CD4-positive, alpha-beta memory T cell (primary cell): Measurements from ENCODE around the gene C1R. TPM values are rescaled to one million over a fixed set of nuclear protein-coding genes. Genes with fewer than 3 reads are reported as not detected.

Experiments
- CTCF ChIA-PET: fragments of 350-600 bp; sonication (Branson Sonifier 250); formaldehyde crosslinking; loops from one replicate; lab custom pipeline; 2021; ENCODE audit warnings: inconsistent platforms; ENCODE audit not compliant: partially characterized antibody; lab: Charles Lee
- POLR2A ChIA-PET: fragments of 350-600 bp; sonication (Branson Sonifier 250); formaldehyde crosslinking; loops from one replicate; lab custom pipeline; 2021; ENCODE audit not compliant: partially characterized antibody; lab: Charles Lee
- DNase-seq, 5 donors: peaks; one replicate each; pipeline versions ENCODE4 v3.0.0 to v3.0.0-alpha.2; 2020 to 2022; ENCODE audit warnings: mixed read lengths in 1 of 5
- H3K27ac ChIP-seq: one replicate; pipeline ENCODE4 v1.7.0; 2013; ENCODE audit warnings: low read depth, low read length
- H3K27me3 ChIP-seq: 2 replicates; pipeline ENCODE4 v1.7.0; 2013; ENCODE audit warnings: mild to moderate bottlenecking, low read length, moderate library complexity; ENCODE audit not compliant: insufficient read depth
- H3K36me3 ChIP-seq: 2 replicates; pipeline ENCODE4 v1.7.0; 2013; ENCODE audit warnings: mild to moderate bottlenecking, low read length, moderate library complexity; ENCODE audit not compliant: insufficient read depth
- H3K4me1 ChIP-seq: 2 replicates; pipeline ENCODE4 v1.7.0; 2013; ENCODE audit warnings: mild to moderate bottlenecking, low read length, moderate library complexity; ENCODE audit not compliant: insufficient read depth
- H3K4me3 ChIP-seq, 2 donors: one replicate each; pipeline ENCODE4 v1.7.0; 2013; ENCODE audit warnings: low read length in 2 of 2, mild to moderate bottlenecking in 1 of 2
- H3K9me3 ChIP-seq, 2 donors: one replicate each; pipeline ENCODE4 v1.7.0; 2013; ENCODE audit warnings: low read length in 2 of 2, control low read depth in 1 of 2; ENCODE audit not compliant: control insufficient read depth in 1 of 2
- H3K27ac Mint-ChIP-seq, 7 donors: one replicate each; pipeline ENCODE4 v1.8.0; 2020 to 2021; ENCODE audit warnings: mixed read lengths in 7 of 7, mild to moderate bottlenecking in 6 of 7, inconsistent platforms in 3 of 7, moderate library complexity in 3 of 7
- H3K27me3 Mint-ChIP-seq, 2 donors: one replicate each; pipeline ENCODE4 v1.8.0; 2020 to 2021; ENCODE audit warnings: mixed read lengths in 2 of 2
- H3K36me3 Mint-ChIP-seq, 2 donors: one replicate each; pipeline ENCODE4 v1.8.0; 2020 to 2021; ENCODE audit warnings: mixed read lengths in 2 of 2, inconsistent platforms in 1 of 2, mild to moderate bottlenecking in 1 of 2
- H3K4me1 Mint-ChIP-seq, 4 donors: one replicate each; pipeline ENCODE4 v1.8.0; 2020 to 2021; ENCODE audit warnings: mixed read lengths in 4 of 4, mild to moderate bottlenecking in 1 of 4
- H3K4me3 Mint-ChIP-seq, 8 donors: one replicate each; pipeline ENCODE4 v1.8.0; 2020 to 2021; ENCODE audit warnings: mixed read lengths in 8 of 8, mild to moderate bottlenecking in 7 of 8, moderate library complexity in 6 of 8, inconsistent platforms in 3 of 8
- H3K9me3 Mint-ChIP-seq, 8 donors: one replicate each; pipeline ENCODE4 v1.8.0; 2020 to 2021; ENCODE audit warnings: mixed read lengths in 8 of 8, mild to moderate bottlenecking in 5 of 8, inconsistent platforms in 3 of 8, moderate library complexity in 1 of 8
- intact Hi-C: fragments of 100-400 bp; cut with micrococcal nuclease; formaldehyde crosslinking; loops from one replicate; pipeline ENCODE4 v1.15.1; 2023
- polyA plus RNA-seq, 2 donors: library from polyadenylated mRNA; unstranded; fragments of 300-500 nt; fragmentation: Illumina TruSeq; gene quantifications; one replicate each; pipeline ENCODE4 v1.2.3, GENCODE V29; 2021
- total RNA-seq, 2 experiments: library from RNA; stranded (reverse); gene quantifications; one replicate each; pipeline ENCODE4 v1.2.3, GENCODE V29; 2021

Gene C1R
- total and polyA plus RNA-seq, 4 experiments from 2014 or later = 0.44 to 2.3 (median 0.69) TPM

GRCh38 chr12:7093892-7094291 is 1.6 kb upstream of the C1R start:
- intact Hi-C loops = loop anchor here (5.0 kb wide), 1 partner anchor 77 kb away; the partner anchor contains the start of gene LPCAT3

GRCh38 chr12:7093486-7093885 is 1.2 kb upstream of the C1R start:
- DNase-seq = no peak
- Mint-ChIP-seq H3K9me3 (peaks cover 0 to 1% (median 0%) of the 10 kb centered on the region in 8 donors), H3K27ac (peak overlapping the region in 1 of 7 donors; percentile 65), H3K36me3 (peaks cover 3 to 6% of the 10 kb centered on the region in 2 donors), H3K4me1 (peaks cover 6 to 12% (median 8%) of the 10 kb centered on the region in 4 donors), H3K4me3 (no peak overlapping the region), H3K27me3 (no peaks in the 10 kb centered on the region)
- Histone ChIP-seq H3K4me3 (no peak overlapping the region), H3K36me3 (no peaks in the 10 kb centered on the region), H3K27me3 (no peaks in the 10 kb centered on the region), H3K27ac (no peak overlapping the region), H3K9me3 (no peaks in the 10 kb centered on the region), H3K4me1 (peaks cover 15% of the 10 kb centered on the region)
- POLR2A ChIA-PET = interaction anchor here (0.8 to 2.3 kb wide), 5 partner anchors 9 to 220 kb away, joined by 3 to 7 read pairs (median 3); partner anchors contain the start of genes C12orf57, RNU7-1 and SPSB2
- CTCF ChIA-PET = interaction anchor here (1.0 to 2.7 kb wide), 9 partner anchors 12 to 224 kb away, joined by 3 to 26 read pairs (median 6); partner anchors contain the start of genes C1RL and TPI1
- intact Hi-C loops = loop anchor here (5.0 kb wide), 1 partner anchor 76 kb away; the partner anchor contains the start of gene LPCAT3

More at GRCh38 chr12:7093892-7094291, 1.6 kb upstream of the C1R start:
- Mint-ChIP-seq H3K36me3 (peaks cover 4 to 9% of the 10 kb centered on the region in 2 donors), H3K27me3 (no peaks in the 10 kb centered on the region), H3K4me1 (peaks cover 6 to 12% (median 8%) of the 10 kb centered on the region in 4 donors), H3K27ac (peak overlapping the region in 2 of 7 donors; percentile 61 to 65), H3K9me3 (peaks cover 0 to 1% (median 0%) of the 10 kb centered on the region in 8 donors), H3K4me3 (no peak overlapping the region)
- CTCF ChIA-PET = interaction anchor here (1.0 to 2.7 kb wide), 8 partner anchors 14 to 225 kb away, joined by 3 to 26 read pairs (median 8); partner anchors contain the start of genes C1RL and TPI1
- Histone ChIP-seq H3K9me3 (no peaks in the 10 kb centered on the region), H3K27me3 (no peaks in the 10 kb centered on the region), H3K4me1 (peaks cover 15% of the 10 kb centered on the region), H3K27ac (no peak overlapping the region), H3K4me3 (no peak overlapping the region), H3K36me3 (no peaks in the 10 kb centered on the region)
- no peak for DNase-seq
- POLR2A ChIA-PET = interaction anchor here (0.8 to 2.3 kb wide), 5 partner anchors 9 to 221 kb away, joined by 3 to 7 read pairs (median 3); partner anchors contain the start of genes C12orf57, RNU7-1 and SPSB2

DNA sequence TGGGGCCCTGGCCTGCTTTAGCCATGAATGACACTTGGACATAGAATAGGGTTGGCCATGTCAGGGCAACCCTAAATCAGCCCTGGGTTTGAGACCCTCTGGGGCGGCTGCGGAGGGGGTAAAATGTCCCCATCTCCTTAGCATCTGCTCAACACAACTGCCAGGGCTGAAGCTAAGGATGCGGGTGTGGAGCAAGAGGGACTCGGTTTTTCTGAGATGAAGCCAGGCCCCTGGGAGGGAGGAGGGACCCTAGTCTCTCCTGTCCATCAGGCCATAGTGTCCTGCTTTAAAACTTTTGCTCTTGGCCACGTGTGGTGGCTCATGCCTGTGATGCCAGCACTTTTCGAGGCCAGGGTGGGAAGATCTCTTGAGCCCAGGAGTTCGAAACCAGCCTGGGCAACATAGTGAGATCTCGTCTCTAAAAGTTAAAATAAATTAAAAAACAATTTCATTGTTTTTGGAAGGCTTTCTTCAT is 778 bp upstream of the C1R start:
- H3K36me3 Mint-ChIP-seq = peaks cover 0 to 3% of the 10 kb centered on the region in 2 donors
- peak overlapping the region in 2 of 8 donors; percentile 38 to 43 for H3K4me3 Mint-ChIP-seq
- no peak for DNase-seq
- Histone ChIP-seq H3K27me3 (no peaks in the 10 kb centered on the region), H3K9me3 (no peaks in the 10 kb centered on the region), H3K4me3 (no peak overlapping the region), H3K4me1 (peaks cover 15% of the 10 kb centered on the region), H3K36me3 (no peaks in the 10 kb centered on the region), H3K27ac (no peak overlapping the region)
- POLR2A ChIA-PET = interaction anchor here (1.0 to 2.3 kb wide), 3 partner anchors 15 to 220 kb away, joined by 3 to 7 read pairs (median 6); partner anchors contain the start of genes C12orf57, RNU7-1 and SPSB2
- CTCF ChIA-PET = interaction anchor here (0.8 to 2.7 kb wide), 12 partner anchors 10 to 224 kb away, joined by 3 to 26 read pairs (median 3); partner anchors contain the start of genes C1RL, RNU7-1 and TPI1
- peaks cover 6 to 12% (median 8%) of the 10 kb centered on the region in 4 donors for H3K4me1 Mint-ChIP-seq
- peaks cover 0 to 1% (median 0%) of the 10 kb centered on the region in 8 donors for H3K9me3 Mint-ChIP-seq
- peak overlapping the region in 1 of 7 donors; percentile 57 for H3K27ac Mint-ChIP-seq
- intact Hi-C loops = loop anchor here (1.0 to 5.0 kb wide), 4 partner anchors 76 to 224 kb away; partner anchors contain the start of genes C12orf57 and LPCAT3
- H3K27me3 Mint-ChIP-seq = no peaks in the 10 kb centered on the region

DNA sequence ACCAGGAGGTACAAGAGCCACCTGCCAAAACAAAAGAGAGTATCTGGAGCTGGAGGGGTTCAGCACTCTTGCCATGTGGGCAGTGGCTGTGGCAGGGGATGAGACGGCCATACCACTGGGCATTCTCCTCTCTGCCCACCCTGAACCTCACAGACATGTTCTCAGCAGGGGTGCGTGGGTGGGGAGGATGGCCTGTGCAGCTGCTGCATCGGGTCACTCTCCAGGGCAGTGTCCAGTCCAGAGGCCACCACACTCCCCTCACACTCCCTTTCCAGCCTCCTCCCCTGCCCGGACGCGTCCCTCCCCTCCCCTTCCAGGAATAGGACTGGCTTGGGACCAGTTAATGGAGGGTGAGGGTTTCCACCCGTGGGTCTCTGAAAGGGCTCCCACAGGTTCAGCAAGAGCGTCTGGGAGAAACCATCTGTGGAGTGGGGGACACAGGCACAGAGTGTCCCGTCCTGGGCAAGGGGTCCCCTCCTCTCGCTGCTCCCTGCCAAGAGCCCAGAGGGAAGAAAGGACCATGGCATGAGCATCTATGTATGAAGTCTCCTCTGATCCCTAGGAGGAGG is 501 bp downstream of the C1R start:
- ChIA-PET POLR2A (interaction anchor here (1.2 to 2.3 kb wide), 2 partner anchors 16 to 224 kb away, joined by 3 to 6 read pairs; partner anchors contain the start of gene TPI1), CTCF (interaction anchor here (0.9 to 5.3 kb wide), 13 partner anchors 11 to 168 kb away, joined by 3 to 29 read pairs (median 3); partner anchors contain the start of genes C12orf57, C1RL and RNU7-1)
- peaks cover 6 to 12% (median 8%) of the 10 kb centered on the region in 4 donors for H3K4me1 Mint-ChIP-seq
- peaks cover 0 to 1% (median 0%) of the 10 kb centered on the region in 8 donors for H3K9me3 Mint-ChIP-seq
- Histone ChIP-seq H3K4me3 (peak overlapping the region in 1 of 2 donors; percentile 56), H3K9me3 (no peaks in the 10 kb centered on the region), H3K36me3 (no peaks in the 10 kb centered on the region), H3K27ac (peak overlapping the region; percentile 44), H3K4me1 (peaks cover 15% of the 10 kb centered on the region), H3K27me3 (no peaks in the 10 kb centered on the region)
- DNase-seq = no peak
- intact Hi-C loops = loop anchor here (1.0 to 5.0 kb wide), 4 partner anchors 74 to 222 kb away; partner anchors contain the start of genes C12orf57 and LPCAT3
- H3K4me3 Mint-ChIP-seq = peak overlapping the region; percentile 70 to 90 (median 86)
- H3K36me3 Mint-ChIP-seq = peaks cover 0 to 3% of the 10 kb centered on the region in 2 donors
- H3K27ac Mint-ChIP-seq = peak overlapping the region in 4 of 7 donors; percentile 57 to 89 (median 86)
- no peaks in the 10 kb centered on the region for H3K27me3 Mint-ChIP-seq

DNA sequence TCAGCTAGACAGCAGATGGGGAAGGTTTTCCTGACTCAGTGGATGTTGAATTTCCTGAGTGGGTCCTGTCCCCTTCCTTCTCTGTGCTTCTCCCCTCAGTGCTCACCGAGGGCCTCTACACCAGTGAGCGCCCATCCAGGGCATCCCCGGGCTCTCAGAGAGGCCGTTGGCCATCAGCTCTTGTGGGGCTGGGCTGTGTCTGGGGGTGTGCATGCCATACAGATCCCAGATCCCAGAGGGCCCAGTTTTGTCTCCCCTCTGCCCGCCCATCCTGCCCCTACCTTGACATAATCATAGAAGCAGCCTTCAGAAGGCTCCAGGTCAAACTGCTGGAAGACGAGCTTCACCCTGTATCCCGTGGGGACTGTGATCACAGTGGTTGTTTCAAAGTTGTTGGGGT is 1.1 kb downstream of the C1R start:
- no peak for DNase-seq
- Mint-ChIP-seq H3K4me1 (peaks cover 6 to 12% (median 8%) of the 10 kb centered on the region in 4 donors), H3K27ac (peak overlapping the region in 1 of 7 donors; percentile 81), H3K4me3 (peak overlapping the region in 2 of 8 donors; percentile 17 to 21), H3K27me3 (no peaks in the 10 kb centered on the region), H3K36me3 (peaks cover 0 to 3% of the 10 kb centered on the region in 2 donors), H3K9me3 (peaks cover 0 to 1% (median 0%) of the 10 kb centered on the region in 8 donors)
- H3K4me3 ChIP-seq = no peak overlapping the region
- H3K36me3 ChIP-seq = no peaks in the 10 kb centered on the region
- no peaks in the 10 kb centered on the region for H3K9me3 ChIP-seq
- H3K27me3 ChIP-seq = no peaks in the 10 kb centered on the region
- peaks cover 15% of the 10 kb centered on the region for H3K4me1 ChIP-seq
- CTCF ChIA-PET = interaction anchor here (0.9 to 5.3 kb wide), 10 partner anchors 11 to 167 kb away, joined by 3 to 29 read pairs (median 3); partner anchors contain the start of genes C12orf57, C1RL and RNU7-1
- POLR2A ChIA-PET = interaction anchor here (1.2 kb wide), 1 partner anchor 224 kb away, joined by 3 read pairs; the partner anchor contains the start of gene TPI1
- intact Hi-C loops = loop anchor here (5.0 kb wide), 1 partner anchor 74 kb away; the partner anchor contains the start of gene LPCAT3
- no peak overlapping the region for H3K27ac ChIP-seq

DNA sequence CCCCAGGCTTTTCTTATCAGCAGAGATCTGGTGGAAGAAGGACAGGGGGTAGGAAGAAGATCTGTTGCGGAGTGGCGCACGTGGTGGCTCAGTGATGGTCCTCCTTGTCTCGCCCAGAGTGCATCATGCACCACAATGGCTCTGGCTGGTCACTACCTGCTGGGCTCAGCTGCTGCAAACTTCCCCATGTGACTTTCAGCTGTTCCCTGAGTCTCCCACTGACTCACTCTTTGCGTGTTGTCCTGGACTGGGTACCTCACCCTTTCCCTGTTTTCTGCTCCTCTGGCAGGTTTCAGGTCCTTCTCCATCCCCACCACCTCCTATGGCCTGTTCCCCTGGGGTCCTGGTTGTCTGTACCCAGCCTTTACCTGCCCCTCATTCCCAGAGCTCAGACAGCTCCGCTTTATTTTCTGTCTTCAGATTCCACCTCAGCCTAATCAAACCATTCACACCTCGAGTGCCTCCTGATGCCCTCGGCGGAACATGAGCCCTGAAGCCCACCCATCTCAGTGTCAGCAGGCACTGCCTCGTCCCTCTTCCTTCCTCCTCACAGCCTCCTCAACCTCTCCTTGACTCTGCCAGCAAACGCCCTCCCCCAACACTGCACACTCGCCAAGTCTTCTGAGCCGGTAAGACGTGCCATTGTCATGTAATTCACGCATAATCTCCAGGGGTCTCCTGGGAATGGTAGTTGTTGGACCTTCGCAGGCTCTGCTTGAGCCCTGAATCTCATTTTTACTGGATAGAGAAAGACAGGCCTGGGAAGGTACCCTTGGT is 1.8 kb downstream of the C1R start:
- POLR2A ChIA-PET = interaction anchor here (1.2 kb wide), 2 partner anchors 146 to 223 kb away, joined by 3 to 4 read pairs; partner anchors contain the start of gene TPI1
- peaks cover 6 to 12% (median 8%) of the 10 kb centered on the region in 4 donors for H3K4me1 Mint-ChIP-seq
- no peak for DNase-seq
- no peaks in the 10 kb centered on the region for H3K27me3 ChIP-seq
- no peaks in the 10 kb centered on the region for H3K36me3 ChIP-seq
- peaks cover 0 to 3% of the 10 kb centered on the region in 2 donors for H3K36me3 Mint-ChIP-seq
- CTCF ChIA-PET = interaction anchor here (1.0 to 5.3 kb wide), 7 partner anchors 12 to 167 kb away, joined by 3 to 29 read pairs (median 5); partner anchors contain the start of genes C12orf57, C1RL and RNU7-1
- H3K4me1 ChIP-seq = peaks cover 15% of the 10 kb centered on the region
- no peaks in the 10 kb centered on the region for H3K27me3 Mint-ChIP-seq
- peak overlapping the region in 1 of 7 donors; percentile 88 for H3K27ac Mint-ChIP-seq
- peaks cover 0 to 1% (median 0%) of the 10 kb centered on the region in 8 donors for H3K9me3 Mint-ChIP-seq
- no peaks in the 10 kb centered on the region for H3K9me3 ChIP-seq
- H3K27ac ChIP-seq = no peak overlapping the region
- intact Hi-C loops = loop anchor here (5.0 kb wide), 1 partner anchor 73 kb away; the partner anchor contains the start of gene LPCAT3
- H3K4me3 Mint-ChIP-seq = peak overlapping the region in 1 of 8 donors; percentile 20
- H3K4me3 ChIP-seq = no peak overlapping the region
